Ectodermal cell (in vitro differentiated cells): ENCODE results near the gene TMEM266.

Source experiments
- H3K27ac ChIP-seq: 2 replicates; pipeline ENCODE4 v1.7.0; 2013; ENCODE audit warnings: mild to moderate bottlenecking, low read depth, low read length; ENCODE audit not compliant: insufficient read depth, poor library complexity, severe bottlenecking
- H3K27me3 ChIP-seq: 2 replicates; pipeline ENCODE4 v1.7.0; 2013; ENCODE audit warnings: mild to moderate bottlenecking, low read length; ENCODE audit not compliant: insufficient read depth, control insufficient read depth, poor library complexity, severe bottlenecking
- H3K36me3 ChIP-seq: one replicate; pipeline ENCODE4 v1.7.0; 2013; ENCODE audit warnings: low read length; ENCODE audit not compliant: control insufficient read depth, insufficient read depth
- H3K4me1 ChIP-seq: one replicate; pipeline ENCODE4 v1.7.0; 2013; ENCODE audit warnings: low read length; ENCODE audit not compliant: control insufficient read depth, insufficient read depth
- H3K4me3 ChIP-seq: 2 replicates; pipeline ENCODE4 v1.7.0; 2013; ENCODE audit warnings: low read depth, low read length, control low read depth; ENCODE audit not compliant: insufficient read depth
- H3K9me3 ChIP-seq: 2 replicates; pipeline ENCODE4 v1.7.0; 2013; ENCODE audit warnings: mild to moderate bottlenecking, low read length, moderate library complexity; ENCODE audit not compliant: control insufficient read depth
- WGBS, 2 experiments: methylation state at CpG; one replicate each; pipeline ENCODE4 v1.1.7; 2013; ENCODE audit warnings: missing lambda C conversion rate in 2 of 2; 5-methylcytosine and 5-hydroxymethylcytosine counted together

Gene TMEM266

DNA sequence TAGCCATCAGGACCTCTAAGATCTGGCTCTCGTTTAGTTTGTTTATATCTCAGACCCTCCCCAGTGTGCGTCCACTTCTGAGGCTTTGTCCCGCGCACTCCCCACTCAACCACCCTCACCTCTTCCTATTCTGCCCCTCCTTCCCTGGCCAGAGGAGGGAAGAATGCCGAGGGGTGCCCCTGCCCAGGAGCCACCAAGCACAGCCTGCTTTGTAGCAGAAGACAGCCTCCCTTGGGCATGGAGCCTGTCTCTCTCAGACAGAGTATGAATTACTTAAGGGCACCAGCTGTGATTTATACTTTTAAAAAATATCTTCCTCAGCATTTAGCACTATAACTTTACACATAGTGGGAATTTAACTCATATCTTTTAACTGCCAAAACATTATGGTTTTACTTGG is 6.0 kb downstream of the TMEM266 start:
- 73 to 75% methylated on average over 5 of the region's 5 CpGs for whole genome bisulfite sequencing, 2 experiments
- H3K4me3 ChIP-seq, result no peak overlapping the region
- no peaks in the 10 kb centered on the region for H3K36me3 ChIP-seq
- peaks cover 12% of the 10 kb centered on the region for H3K27me3 ChIP-seq
- no peaks in the 10 kb centered on the region for H3K9me3 ChIP-seq
- H3K27ac ChIP-seq, result no peak overlapping the region
- H3K4me1 ChIP-seq, result peaks cover 7% of the 10 kb centered on the region

DNA sequence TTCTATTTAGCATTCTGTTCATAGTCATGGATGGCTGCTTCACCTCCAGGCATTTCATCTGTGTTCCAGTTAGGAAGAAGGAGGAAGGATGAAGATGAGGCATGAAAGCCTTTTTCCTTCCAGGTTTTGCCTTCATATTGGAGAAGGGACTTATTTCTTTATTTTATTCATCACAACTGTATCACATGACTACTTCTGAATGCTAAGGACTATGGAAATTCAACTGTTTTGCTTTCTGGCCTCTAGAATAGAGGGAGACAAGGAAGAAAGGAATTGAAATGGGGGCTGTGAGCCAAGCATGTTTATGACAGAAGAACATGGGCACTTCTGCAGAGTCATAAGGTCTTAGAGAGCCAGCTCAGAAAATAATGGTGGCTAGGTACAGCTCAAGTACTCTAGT is 10.4 kb downstream of the TMEM266 start:
- Histone ChIP-seq H3K4me3 (no peak overlapping the region), H3K9me3 (no peaks in the 10 kb centered on the region), H3K27ac (no peak overlapping the region), H3K27me3 (no peaks in the 10 kb centered on the region), H3K36me3 (no peaks in the 10 kb centered on the region), H3K4me1 (peaks cover 3% of the 10 kb centered on the region)

- no peak overlapping the region for H3K4me3 ChIP-seq
- 93 to 96% methylated on average over 3 to 4 of the region's 4 CpGs for WGBS, 2 experiments
- H3K36me3 ChIP-seq, result no peaks in the 10 kb centered on the region
- H3K9me3 ChIP-seq, result no peaks in the 10 kb centered on the region
- H3K27ac ChIP-seq, result no peak overlapping the region
- no peaks in the 10 kb centered on the region for H3K4me1 ChIP-seq
- no peaks in the 10 kb centered on the region for H3K27me3 ChIP-seq
Measured at GRCh38 chr15:76070921-76071635, 11.3 kb downstream of the TMEM266 start.

GRCh38 chr15:76071806-76072205 is 12.0 kb downstream of the TMEM266 start:
- H3K27me3 ChIP-seq, result no peaks in the 10 kb centered on the region
- H3K9me3 ChIP-seq, result no peaks in the 10 kb centered on the region
- WGBS, 2 experiments, result 90 to 91% methylated on average over 7 of the region's 7 CpGs
- no peaks in the 10 kb centered on the region for H3K4me1 ChIP-seq
- no peak overlapping the region for H3K4me3 ChIP-seq
- H3K36me3 ChIP-seq, result no peaks in the 10 kb centered on the region
- no peak overlapping the region for H3K27ac ChIP-seq

GRCh38 chr15:76073554-76073953 is 13.8 kb downstream of the TMEM266 start:
- no peaks in the 10 kb centered on the region for H3K9me3 ChIP-seq
- H3K4me1 ChIP-seq, result no peaks in the 10 kb centered on the region
- no peaks in the 10 kb centered on the region for H3K27me3 ChIP-seq
- no peaks in the 10 kb centered on the region for H3K36me3 ChIP-seq
- no peak overlapping the region for H3K27ac ChIP-seq
- no peak overlapping the region for H3K4me3 ChIP-seq
- 93% methylated on average over 2 of the region's 2 CpGs for WGBS, 2 experiments

DNA sequence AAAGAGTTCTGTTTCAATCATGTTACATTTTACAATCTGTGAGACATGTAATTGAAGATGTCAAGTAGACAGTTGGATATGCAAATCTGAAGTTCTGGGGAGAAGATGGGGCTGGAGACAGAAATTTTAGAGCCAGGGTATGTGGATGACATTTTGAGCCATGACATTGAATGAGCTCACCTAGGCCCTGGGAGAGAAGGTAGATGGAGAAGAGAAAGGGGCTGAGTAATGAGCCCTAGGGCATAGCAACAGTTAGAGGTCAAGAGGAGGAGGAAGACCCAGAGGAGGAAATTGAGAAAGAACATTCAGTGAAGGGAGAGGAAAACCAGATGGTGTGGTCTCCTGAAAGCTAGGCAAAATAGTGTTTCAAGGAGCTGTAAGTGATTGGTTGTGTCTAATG is 15.3 kb downstream of the TMEM266 start:
- Histone ChIP-seq H3K4me3 (no peak overlapping the region), H3K27ac (no peak overlapping the region), H3K9me3 (no peaks in the 10 kb centered on the region), H3K4me1 (no peaks in the 10 kb centered on the region), H3K27me3 (no peaks in the 10 kb centered on the region), H3K36me3 (no peaks in the 10 kb centered on the region)

DNA sequence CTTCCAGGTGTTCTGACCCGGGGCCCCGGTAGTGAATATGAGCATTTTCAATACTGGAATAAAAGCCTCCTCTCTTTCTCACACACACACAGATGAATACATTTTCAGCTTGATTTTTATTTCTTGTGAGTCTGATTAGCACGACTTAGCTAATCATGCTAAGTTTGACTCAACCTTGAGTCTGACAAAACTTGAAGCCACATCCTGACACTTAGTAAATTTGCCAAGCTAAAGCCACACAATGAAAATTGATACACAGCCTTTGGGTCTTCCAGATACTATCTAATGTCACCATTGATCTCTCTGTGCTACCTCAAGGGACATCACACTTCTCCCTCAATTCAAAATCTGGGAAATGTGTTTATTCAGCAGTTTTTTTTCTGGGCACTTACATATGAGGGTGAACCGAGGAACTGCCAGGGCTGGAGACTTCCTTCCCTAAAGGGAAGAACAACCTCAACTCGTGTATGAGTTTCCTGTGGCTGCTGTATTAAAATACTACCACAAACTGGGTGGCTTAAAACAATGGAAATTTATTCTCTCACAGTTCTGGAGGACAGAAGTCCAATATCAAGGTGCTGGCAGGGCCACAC is 18.6 kb downstream of the TMEM266 start:
- Histone ChIP-seq H3K4me1 (no peaks in the 10 kb centered on the region), H3K9me3 (no peaks in the 10 kb centered on the region), H3K27ac (no peak overlapping the region), H3K4me3 (no peak overlapping the region), H3K27me3 (no peaks in the 10 kb centered on the region), H3K36me3 (no peaks in the 10 kb centered on the region)
- 94 to 96% methylated on average over 5 of the region's 5 CpGs for WGBS, 2 experiments

DNA sequence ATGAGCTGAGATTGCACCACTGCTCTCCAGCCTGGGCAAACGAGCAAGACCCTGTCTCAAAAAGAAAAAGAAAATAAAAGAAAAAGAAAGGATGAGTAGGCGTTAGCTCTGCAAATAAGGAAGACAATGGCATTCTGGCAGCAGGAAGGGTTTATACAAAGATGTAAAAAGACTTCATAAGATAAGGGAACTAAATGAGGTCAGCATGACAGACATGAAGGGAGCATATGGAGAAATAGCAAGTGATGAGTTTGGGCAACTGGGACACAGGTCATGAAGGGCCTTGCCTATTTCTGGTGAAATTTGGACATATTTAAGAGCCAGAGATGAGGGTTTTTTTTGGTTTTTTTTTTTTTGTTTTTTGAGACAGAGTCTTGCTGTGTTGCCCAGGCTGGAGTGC is 24.5 kb downstream of the TMEM266 start:
- Histone ChIP-seq H3K27me3 (no peaks in the 10 kb centered on the region), H3K4me1 (no peaks in the 10 kb centered on the region), H3K9me3 (no peaks in the 10 kb centered on the region), H3K4me3 (no peak overlapping the region), H3K36me3 (no peaks in the 10 kb centered on the region), H3K27ac (no peak overlapping the region)
- WGBS, 2 experiments, result 87 to 91% methylated on average over 2 of the region's 2 CpGs

- H3K4me3 ChIP-seq, result no peak overlapping the region
- peaks cover 5% of the 10 kb centered on the region for H3K4me1 ChIP-seq
- H3K27me3 ChIP-seq, result no peaks in the 10 kb centered on the region
- H3K27ac ChIP-seq, result no peak overlapping the region
- WGBS, 2 experiments, result 45 to 56% methylated on average over 3 of the region's 3 CpGs
- H3K9me3 ChIP-seq, result no peaks in the 10 kb centered on the region
- H3K36me3 ChIP-seq, result no peaks in the 10 kb centered on the region
Measured at GRCh38 chr15:76098685-76099084, 38.9 kb downstream of the TMEM266 start.

DNA sequence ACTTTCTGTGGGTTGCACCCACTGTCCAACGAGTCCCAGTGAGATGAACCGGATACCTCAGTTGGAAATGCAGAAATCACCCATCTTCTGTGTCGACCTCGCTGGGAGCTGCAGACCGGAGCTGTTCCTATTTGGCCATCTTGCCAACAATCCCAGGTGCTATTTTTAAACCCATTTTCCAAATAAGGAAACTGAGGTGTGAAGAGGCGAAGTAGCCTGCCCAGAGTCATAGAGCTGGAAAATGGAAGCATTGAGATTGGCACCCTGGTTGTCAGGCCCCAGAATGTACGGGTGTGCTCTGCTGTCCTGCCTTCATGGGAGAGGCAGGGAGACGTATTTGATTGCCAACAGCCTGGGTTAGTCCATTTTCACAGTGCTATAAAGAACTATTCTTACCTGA is 39.6 kb downstream of the TMEM266 start:
- H3K4me1 ChIP-seq, result peaks cover 5% of the 10 kb centered on the region
- no peak overlapping the region for H3K27ac ChIP-seq
- H3K4me3 ChIP-seq, result no peak overlapping the region
- H3K36me3 ChIP-seq, result no peaks in the 10 kb centered on the region
- WGBS, 2 experiments, result 94 to 96% methylated on average over 8 of the region's 8 CpGs
- H3K9me3 ChIP-seq, result no peaks in the 10 kb centered on the region
- H3K27me3 ChIP-seq, result no peaks in the 10 kb centered on the region
